H1 (cell line): Measurements from ENCODE around the gene ADPRS. TPM values are rescaled to one million over a fixed set of nuclear protein-coding genes. Genes with fewer than 3 reads are reported as not detected.
A peak's percentile ranks its signal among the peaks of the same experiment; 100 is the strongest.

Experiments used
- E2F6 ChIP-seq: IDR thresholded peaks from 2 replicates; pipeline ENCODE4 v1.6.1; 2012; ENCODE audit warnings: inconsistent platforms
- KDM4A ChIP-seq: IDR thresholded peaks from one replicate; pipeline ENCODE4 v1.7.1; 2012; ENCODE audit warnings: low read depth, mild to moderate bottlenecking, moderate library complexity, low read length, inconsistent platforms; ENCODE audit not compliant: severe bottlenecking
- PHF8 ChIP-seq: fragments of 200-600 bp; sonication (generic); conservative IDR thresholded peaks from 2 replicates; pipeline ENCODE4 v1.7.1; 2012; ENCODE audit warnings: low read depth, mild to moderate bottlenecking, inconsistent platforms, low read length, moderate library complexity
- polyA plus RNA-seq, 7 experiments: library from polyadenylated mRNA; depleted of rRNA in 3 of 7; stranded (reverse) in 5 of 7; unstranded in 2 of 7; fragments of >200 nt in 5 of 7; fragments of 200-250 nt in 2 of 7; gene quantifications; 1 replicate in 5 of 7; 2 replicates in 1 of 7; 4 replicates in 1 of 7; pipeline versions ENCODE4 v1.2.1 to v1.2.3, GENCODE V29; 2011 to 2013; ENCODE audit warnings: missing spikeins in 2 of 7, mixed read lengths in 2 of 7
- total RNA-seq: library from RNA; stranded (reverse); fragmentation: NEBNext Ultra II Directional; extraction: Animal tissue kit (Norgen Biotek cat#: 25700); gene quantifications from 2 replicates; pipeline ENCODE4 v1.2.1, GENCODE V29; 2021

The ADPRS gene
- total and polyA plus RNA-seq, 2 of the 8 experiments (the other 6 are each of a cell fraction or from before 2014, with no cell fraction given), result 22.9 to 38.1 TPM

DNA sequence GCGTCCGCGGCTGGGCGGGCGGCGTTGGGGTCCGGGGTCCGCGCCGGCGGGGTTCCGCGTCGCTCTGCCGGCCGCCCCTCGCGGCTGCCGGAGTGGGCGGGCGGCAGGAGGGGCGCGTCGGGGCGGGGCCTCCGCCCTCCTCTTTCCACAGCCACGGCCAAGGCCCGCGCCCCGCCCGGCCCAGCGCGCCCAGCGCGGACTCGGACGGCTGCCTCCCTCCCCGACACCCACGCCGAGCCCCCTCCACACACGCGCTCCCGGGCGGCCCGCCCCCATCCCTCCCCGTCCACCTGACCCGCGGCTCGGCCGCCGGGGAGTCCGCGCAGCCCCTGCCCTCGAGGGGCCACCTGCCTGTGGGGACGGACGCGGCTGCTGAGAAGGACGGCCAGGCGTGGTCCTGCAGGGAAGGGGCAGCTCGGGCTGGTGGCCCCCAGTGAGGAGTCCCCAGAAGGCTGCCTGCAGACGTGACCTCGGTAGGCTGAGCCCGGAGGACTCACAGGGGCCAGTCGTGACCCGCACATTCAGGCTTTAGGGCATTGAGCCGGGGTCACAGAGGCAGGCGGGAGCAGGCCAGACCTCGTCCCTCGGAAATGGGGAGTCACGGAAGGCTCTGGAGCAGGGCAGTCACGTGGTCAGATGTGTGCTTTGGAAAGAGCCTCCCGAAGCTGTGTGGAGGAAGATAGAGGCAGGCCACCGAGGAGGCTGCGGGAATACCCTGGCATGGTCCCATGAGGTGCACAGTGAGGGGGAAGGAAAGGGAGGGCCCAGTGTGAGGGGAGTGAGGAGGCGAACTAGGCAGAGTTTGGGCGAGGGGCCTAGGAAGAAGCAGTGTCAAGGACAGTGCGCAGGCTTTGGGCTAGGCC lies 36.7 kb downstream of the ADPRS start, which contains the start of gene COL8A2 (continued):
- peak; percentile 61; the same call in 1 of the 2 replicates for TF ChIP-seq E2F6
- TF ChIP-seq KDM4A, result peak; percentile 62
- 0 out of 2 replicates have a peak, but pooled peaks have one; percentile 11 for TF ChIP-seq PHF8
